ENCODE results near the gene NBAS.

GRCh38 chr2:15391751-15392150 is 169.4 kb downstream of the NBAS start:
- TF ChIP-seq, protein P1, sequence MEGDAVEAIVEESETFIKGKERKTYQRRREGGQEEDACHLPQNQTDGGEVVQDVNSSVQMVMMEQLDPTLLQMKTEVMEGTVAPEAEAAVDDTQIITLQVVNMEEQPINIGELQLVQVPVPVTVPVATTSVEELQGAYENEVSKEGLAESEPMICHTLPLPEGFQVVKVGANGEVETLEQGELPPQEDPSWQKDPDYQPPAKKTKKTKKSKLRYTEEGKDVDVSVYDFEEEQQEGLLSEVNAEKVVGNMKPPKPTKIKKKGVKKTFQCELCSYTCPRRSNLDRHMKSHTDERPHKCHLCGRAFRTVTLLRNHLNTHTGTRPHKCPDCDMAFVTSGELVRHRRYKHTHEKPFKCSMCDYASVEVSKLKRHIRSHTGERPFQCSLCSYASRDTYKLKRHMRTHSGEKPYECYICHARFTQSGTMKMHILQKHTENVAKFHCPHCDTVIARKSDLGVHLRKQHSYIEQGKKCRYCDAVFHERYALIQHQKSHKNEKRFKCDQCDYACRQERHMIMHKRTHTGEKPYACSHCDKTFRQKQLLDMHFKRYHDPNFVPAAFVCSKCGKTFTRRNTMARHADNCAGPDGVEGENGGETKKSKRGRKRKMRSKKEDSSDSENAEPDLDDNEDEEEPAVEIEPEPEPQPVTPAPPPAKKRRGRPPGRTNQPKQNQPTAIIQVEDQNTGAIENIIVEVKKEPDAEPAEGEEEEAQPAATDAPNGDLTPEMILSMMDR (IDR thresholded peaks at IDR 0.05; ENCODE audit: low read length), result no peak
- no peak for TF ChIP-seq EZH2 (IDR thresholded peaks at IDR 0.05; ENCODE audit: borderline replicate concordance, low read length)

All from OCI-LY1 (cell line).